ENCODE data around the gene ITPA.
A peak's percentile ranks its signal among the peaks of the same experiment; 100 is the strongest.
"Not testable (repeated sequence)": the region's sequence is repeated elsewhere in the genome, so short reads cannot be mapped to it uniquely, and the experiment has no call there.

The ITPA gene

DNA sequence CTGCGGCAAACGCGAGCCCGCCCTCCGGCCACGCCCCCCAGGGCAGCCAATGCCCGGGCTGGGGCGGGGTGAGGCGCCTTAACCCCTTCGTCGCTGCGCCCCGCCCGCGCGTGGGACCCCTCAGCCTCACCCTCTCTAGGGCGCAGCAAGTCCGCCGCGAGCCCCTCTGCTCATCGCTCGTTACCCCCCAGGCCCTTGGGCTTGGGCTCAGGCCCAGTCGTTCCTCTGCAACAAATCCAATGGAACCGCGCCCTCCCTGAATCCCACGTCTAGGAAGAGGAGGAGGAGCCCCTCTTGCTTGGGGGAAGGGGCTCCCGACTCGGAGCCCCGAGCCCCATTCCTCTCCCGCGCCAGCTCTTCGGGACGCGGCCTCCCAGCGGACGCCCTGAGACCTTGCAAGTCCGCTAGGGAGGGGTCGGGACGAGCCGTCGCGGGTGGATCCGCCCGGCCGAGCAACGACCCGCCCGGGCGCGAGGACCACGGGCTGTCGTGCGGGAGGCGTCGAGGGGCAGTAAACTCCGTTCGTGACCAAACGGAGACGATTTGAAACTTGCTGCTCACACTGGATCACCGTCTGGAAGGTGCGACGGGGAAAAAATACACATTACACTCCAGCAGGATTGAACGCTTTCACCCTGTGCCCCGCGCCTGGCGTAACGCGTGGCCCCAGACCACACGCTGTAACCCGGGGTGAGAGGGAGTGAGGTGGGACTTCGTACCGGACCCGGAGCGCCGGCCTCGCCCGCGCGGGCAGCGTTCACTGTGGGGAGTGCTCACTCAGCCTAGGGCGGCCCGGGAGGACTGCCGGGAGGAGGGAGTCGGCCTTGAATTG is 35.5 kb upstream of the ITPA start:
- peak; percentile 33 to 85 (median 60) for DNase-seq

DNA sequence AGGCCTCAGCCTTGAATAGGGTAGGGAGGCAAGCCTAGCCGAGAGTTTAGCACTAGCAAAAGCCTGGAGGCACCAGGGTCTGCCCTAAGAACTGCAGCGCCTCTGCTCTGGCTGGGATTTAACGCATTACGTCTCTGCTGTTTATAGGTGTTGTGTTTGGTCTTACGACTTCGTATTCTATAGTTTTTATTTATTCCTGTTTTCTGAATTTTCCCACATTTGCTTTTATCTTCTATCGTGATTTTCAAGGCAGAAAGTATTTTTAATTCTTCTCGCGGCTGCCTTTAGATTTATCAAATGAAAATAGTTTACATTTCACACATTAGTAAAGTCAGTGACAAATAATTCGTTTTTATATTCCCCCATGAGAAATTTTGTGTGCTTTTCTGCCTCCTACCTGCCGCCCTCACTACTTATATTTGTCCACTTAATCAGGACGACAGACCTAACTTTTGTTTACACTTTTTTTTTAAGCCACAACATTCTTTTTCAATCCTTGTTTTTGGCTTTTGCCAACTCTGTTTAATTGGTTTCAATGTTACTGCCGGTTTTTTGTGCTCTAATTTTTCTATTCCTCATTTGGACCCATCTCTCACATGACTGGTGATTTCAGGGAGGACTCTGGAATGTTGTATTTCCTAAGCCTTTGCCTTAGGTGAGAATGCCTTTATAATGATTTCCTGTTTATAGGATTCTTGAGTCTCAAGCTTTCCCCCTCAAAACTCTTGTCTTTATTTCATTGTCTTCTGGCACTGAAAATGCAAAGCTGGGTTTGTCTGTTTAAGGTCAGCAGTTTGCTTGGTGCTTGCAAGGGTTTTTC is 34.6 kb upstream of the ITPA start:
- no peak for DNase-seq

DNA sequence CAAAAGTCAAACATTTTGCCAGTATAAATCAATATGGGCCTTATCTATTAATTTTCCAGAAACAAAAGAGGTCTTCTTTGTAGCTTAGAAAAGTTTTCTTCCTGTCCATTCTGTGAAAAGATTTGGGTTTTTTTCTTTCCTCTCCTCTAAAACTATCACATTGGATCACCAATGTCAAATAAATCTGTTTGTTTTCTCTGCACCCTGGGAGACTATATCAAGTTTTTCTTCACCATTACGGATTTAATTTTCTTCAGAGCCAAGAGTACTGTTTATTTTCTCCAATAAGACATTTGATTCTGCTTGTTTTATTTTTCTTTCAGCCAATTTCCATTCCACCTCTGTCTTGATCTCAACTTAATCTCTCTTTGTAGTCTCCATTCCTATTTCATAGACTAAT is 34.0 kb upstream of the ITPA start:
- DNase-seq = no peak

DNA sequence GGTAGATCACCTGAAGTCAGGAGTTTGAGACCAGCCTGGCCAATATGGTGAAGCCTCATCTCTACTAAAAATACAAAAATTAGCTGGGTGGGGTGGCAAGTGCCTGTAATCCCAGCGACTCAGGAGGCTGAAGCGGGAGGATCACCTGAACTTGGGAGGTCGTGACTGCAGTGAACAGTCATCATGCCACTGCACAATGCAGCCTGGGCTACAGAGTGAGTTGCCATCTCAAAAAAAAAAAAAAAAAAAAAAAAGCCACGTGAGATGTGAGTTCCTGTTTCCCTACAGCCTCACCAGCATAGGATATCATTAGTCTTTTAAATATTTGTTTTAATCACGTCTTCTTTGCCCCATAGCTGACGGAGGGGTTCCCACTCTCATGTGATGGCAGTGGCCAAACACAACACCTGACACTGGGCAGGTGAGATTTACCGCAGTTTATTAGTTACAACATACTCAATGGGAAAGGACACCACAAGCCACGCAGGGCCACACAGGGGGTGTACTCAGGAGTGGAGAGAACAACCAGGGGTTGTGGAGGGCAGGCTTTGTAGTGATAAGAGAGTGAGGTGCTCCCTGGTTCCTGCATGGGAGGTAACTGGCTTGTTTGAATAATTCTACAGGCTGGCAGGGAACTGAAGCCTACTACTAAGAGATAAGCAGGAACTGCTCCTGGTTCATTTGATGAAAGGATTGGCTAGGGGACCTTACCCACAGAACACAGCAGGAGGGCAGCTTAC is 31.4 kb upstream of the ITPA start:
- no peak for DNase-seq

- DNase-seq = no peak
Observed at GRCh38 chr20:3180319-3180718, 29.0 kb upstream of the ITPA start.

GRCh38 chr20:3181270-3181669 is 28.0 kb upstream of the ITPA start:
- no peak for DNase-seq

GRCh38 chr20:3182429-3182828 is 26.9 kb upstream of the ITPA start:
- DNase-seq = not testable (repeated sequence)

- no peak for DNase-seq
Observed at GRCh38 chr20:3183896-3184612, 25.2 kb upstream of the ITPA start.

DNA sequence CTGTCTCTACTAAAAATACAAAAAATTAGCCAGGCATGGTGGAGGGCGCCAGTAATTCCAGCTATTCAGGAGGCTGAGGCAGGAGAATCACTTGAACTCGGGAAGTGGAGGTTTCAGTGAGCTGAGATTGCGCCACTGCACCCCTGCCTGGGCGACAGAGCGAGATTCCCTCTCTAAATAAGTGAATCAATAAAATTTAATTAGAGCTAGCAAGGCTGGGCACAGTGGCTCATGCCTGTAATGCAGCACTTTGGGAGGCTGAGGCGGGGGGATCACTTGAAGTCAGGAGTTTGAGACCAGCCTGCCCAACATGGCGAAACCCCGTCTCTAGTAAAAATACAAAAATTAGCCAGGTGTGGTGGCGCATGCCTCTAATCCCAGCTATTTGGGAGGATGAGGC is 21.4 kb upstream of the ITPA start:
- DNase-seq = not testable (repeated sequence)

- no peak for DNase-seq
Observed at GRCh38 chr20:3188823-3189413, 20.4 kb upstream of the ITPA start.

- DNase-seq = no peak
Observed at GRCh38 chr20:3189561-3190131, 19.7 kb upstream of the ITPA start.

GRCh38 chr20:3190681-3191111 is 18.6 kb upstream of the ITPA start:
- no peak for DNase-seq

DNA sequence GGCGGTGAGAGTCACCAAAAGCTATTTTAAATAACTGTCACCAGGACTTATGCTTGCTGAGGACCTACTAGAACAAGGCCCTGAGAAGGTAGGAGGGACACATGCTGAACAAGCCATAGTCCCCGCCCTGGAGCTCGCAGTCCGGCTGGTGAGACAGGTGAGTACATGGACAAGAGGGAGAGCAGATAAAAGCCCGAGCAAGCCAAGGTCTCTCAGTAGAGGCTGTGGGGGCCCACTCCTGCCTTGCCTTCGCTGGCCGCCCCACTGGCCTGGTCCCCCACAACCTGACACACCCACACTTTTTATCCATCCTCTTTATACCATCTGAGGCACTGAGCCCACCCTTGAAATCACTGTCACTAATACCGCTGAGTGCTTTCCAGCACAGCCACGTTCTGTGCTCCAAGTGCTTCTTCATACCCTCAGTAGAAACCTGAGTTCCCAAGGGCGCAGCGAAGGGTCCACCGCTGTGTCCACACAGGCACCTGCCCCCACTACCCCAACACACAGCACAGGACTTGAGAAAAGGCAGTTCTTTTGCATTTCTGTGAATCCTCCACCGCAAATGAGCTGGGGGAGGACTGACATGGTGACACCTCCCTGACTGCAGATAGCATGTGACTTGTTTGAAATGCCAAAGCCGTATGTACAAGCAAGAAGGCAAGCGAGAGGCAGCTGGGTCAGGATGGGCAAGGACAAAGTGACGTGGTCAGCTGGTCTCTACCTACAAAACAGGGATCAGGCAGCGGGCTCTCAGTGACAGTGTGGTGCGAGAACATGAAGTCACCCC is 16.9 kb upstream of the ITPA start:
- DNase-seq = no peak

DNA sequence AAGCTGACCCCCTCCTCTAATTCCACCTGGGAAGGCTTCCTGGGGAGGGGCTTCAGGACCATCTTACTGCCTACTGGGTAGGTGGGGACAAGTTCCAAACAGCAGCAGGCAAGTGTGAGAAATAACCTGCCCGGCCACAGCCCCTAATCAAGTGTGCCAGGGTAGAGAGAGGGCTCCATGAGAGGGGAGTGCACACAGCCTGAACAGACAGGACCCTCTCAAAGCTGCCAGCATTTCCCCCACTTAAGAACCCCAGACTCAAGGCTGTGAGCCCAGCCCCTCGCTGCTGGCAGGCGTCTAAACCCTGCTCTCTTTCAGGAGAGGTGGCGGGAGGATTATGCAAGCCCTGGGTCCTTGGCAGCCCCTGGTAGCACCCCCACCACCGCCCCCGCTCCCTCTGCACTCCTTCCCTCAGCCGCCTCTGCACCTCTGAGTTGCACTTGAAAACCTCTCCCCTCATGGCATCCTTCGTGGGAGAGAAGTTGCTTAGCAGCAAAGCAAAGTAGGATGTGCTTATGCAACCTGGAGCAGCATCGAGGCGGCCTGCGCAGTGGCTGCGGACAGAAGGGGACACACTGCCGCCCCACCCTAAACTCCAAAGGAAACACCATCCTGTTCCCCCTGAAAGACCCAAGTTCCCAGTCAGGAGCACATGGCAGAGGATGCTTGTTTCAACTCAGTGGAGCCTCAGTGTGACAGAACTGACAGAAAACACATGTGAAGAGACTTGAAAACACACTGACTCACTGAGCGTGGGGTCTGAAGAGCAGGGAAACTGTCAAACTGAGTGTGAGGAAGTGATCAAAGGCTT is 15.3 kb upstream of the ITPA start:
- no peak for DNase-seq

DNA sequence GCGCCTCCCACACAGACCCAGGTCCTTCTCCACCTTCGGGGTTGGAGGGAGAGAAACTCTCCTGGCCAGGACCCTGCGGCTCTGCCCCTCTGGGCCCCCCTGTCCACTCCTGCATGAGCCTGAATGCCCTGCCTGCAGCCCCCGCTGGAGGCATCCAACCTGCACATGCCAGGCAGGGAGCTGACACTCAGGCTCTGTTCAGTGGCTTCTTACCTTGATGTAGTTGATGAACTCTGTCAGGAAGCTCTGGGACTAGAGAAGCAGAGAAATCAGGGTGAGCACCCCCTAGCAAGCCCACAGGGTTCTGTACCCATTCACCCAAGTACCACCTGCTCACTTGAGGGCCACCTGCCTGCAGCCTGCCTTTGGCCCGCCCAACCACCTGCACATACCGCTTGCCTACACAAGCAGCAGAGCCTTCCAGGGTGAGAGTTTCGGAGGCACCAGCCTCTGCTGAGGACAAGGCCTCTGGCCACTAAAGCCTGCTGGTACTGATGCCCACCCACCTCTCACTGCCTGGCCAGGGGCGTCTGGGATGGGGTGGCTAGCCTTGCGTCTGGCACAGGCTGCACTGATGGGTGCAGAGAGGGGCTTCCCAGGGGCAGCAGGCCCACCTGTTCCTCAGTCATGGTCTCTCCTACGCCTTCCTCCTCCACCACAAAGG is 14.5 kb upstream of the ITPA start:
- DNase-seq = no peak

- DNase-seq = no peak
Observed at GRCh38 chr20:3195590-3196237, 13.6 kb upstream of the ITPA start.

- no peak for DNase-seq
Observed at GRCh38 chr20:3199206-3199605, 10.1 kb upstream of the ITPA start.

GRCh38 chr20:3199976-3200755 is 9.1 kb upstream of the ITPA start:
- no peak for DNase-seq
